HepG2 (cell line): ENCODE measurements around the gene MAP1B.

Source experiments
- ASH2L ChIP-seq: fragments of 300-600, 200-600 bp; sonication (generic); IDR thresholded peaks from 2 replicates; pipeline ENCODE4 v1.7.0; 2017; ENCODE audit warnings: low read depth, mild to moderate bottlenecking, moderate library complexity, mixed read lengths, low read length; ENCODE audit not compliant: insufficient read length
- DNMT1 ChIP-seq: sonication (generic); formaldehyde crosslinking; IDR thresholded peaks from 2 replicates; pipeline ENCODE4 v1.5.1; 2020; ENCODE audit warnings: mild to moderate bottlenecking, missing genetic modification reagents
- EZH2 ChIP-seq: conservative IDR thresholded peaks from 2 replicates; pipeline ENCODE4 v1.6.1; 2012; ENCODE audit warnings: mild to moderate bottlenecking, low read depth, low read length, moderate library complexity
- MXD4 ChIP-seq: IDR thresholded peaks from 2 replicates; pipeline ENCODE4 v1.6.1; 2016; ENCODE audit warnings: mild to moderate bottlenecking, missing biosample characterization, missing genetic modification reagents
- SMC3 ChIP-seq: IDR thresholded peaks from 2 replicates; pipeline ENCODE4 v1.6.1; 2011; ENCODE audit warnings: low read length, improper control_type of control experiment
- SNRNP70 ChIP-seq: fragments of 200-400 bp; formaldehyde crosslinking; IDR thresholded peaks from 2 replicates; pipeline ENCODE4 v1.6.1; 2017; ENCODE audit warnings: mild to moderate bottlenecking, low read depth, low read length, moderate library complexity
- SOX6 ChIP-seq, 2 experiments: fragments of 450-650 bp in 1 of 2; sonication (generic) in 1 of 2; formaldehyde crosslinking in 1 of 2; IDR thresholded peaks; 2 replicates each; pipeline versions ENCODE4 v1.4.0 to v1.6.1; 2017 to 2020; ENCODE audit warnings: antibody characterized with exemption in 1 of 2, mild to moderate bottlenecking in 1 of 2, missing genetic modification reagents in 1 of 2
- ZFX ChIP-seq: sonication (generic); formaldehyde crosslinking; IDR thresholded peaks from 2 replicates; pipeline ENCODE4 v1.4.0; 2020; ENCODE audit warnings: mild to moderate bottlenecking, low read depth, missing genetic modification reagents, moderate library complexity
- ZNF629 ChIP-seq: sonication (generic); formaldehyde crosslinking; conservative IDR thresholded peaks from 2 replicates; pipeline ENCODE4 v1.5.0; 2020; ENCODE audit warnings: missing genetic modification reagents
- ZNF883 ChIP-seq: sonication (generic); formaldehyde crosslinking; IDR thresholded peaks from 2 replicates; pipeline ENCODE4 v1.5.1; 2020; ENCODE audit warnings: mild to moderate bottlenecking, missing genetic modification reagents; ENCODE audit errors: not compliant biosample characterization
- TF ChIP-seq, protein P1 (sequence below): sonication (generic); formaldehyde crosslinking; IDR thresholded peaks from 2 replicates; pipeline ENCODE4 v1.8.1; 2022; ENCODE audit warnings: mild to moderate bottlenecking, missing genetic modification reagents
- TF ChIP-seq, protein P2 (sequence below): sonication (generic); formaldehyde crosslinking; IDR thresholded peaks from 2 replicates; pipeline ENCODE4 v1.4.0; 2020; ENCODE audit warnings: missing genetic modification reagents

DNA sequence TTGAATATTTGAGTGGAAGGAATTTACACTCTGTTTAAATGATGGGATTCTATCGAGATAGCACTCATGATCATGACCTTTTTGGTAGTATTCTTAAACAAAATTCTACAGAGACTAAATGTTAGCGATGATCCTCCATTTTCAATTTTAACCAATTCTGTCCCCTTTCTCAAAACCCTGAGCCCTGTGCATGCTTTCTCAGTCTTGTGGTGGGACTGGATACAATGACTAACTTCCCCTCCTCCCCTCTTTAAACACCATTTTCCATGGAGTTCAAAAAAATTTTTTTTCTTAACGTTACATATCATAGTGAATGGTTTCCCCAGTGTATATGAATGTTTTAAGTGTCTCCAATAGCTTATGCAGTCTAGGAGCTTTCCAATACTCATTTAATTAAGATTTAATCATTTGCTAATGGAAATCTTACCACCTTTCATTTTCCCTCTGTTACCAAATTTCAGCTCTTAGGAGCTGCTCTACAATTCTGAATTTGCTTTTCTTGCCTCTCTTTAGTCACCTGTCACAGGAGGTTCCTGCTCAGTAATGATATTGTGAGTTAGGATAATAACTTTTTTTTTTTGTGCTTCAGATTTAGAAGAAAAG, 101.2 kb downstream of the MAP1B start:
- TF ChIP-seq MXD4 (CRISPR knock-in tag) (no peak), EZH2 (no peak), ZFX (no peak), SMC3 (no peak), SOX6 (IDR thresholded peaks at IDR 0.05) (no peak), SOX6 (CRISPR knock-in tag; IDR thresholded peaks at IDR 0.05) (no peak), ZNF883 (CRISPR knock-in tag) (no peak), SNRNP70 (no peak), ZNF629 (no peak), ASH2L (no peak), DNMT1 (CRISPR knock-in tag) (no peak)
- TF ChIP-seq, protein P1, sequence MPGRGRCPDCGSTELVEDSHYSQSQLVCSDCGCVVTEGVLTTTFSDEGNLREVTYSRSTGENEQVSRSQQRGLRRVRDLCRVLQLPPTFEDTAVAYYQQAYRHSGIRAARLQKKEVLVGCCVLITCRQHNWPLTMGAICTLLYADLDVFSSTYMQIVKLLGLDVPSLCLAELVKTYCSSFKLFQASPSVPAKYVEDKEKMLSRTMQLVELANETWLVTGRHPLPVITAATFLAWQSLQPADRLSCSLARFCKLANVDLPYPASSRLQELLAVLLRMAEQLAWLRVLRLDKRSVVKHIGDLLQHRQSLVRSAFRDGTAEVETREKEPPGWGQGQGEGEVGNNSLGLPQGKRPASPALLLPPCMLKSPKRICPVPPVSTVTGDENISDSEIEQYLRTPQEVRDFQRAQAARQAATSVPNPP (CRISPR knock-in tag) = no peak
- TF ChIP-seq, protein P2, sequence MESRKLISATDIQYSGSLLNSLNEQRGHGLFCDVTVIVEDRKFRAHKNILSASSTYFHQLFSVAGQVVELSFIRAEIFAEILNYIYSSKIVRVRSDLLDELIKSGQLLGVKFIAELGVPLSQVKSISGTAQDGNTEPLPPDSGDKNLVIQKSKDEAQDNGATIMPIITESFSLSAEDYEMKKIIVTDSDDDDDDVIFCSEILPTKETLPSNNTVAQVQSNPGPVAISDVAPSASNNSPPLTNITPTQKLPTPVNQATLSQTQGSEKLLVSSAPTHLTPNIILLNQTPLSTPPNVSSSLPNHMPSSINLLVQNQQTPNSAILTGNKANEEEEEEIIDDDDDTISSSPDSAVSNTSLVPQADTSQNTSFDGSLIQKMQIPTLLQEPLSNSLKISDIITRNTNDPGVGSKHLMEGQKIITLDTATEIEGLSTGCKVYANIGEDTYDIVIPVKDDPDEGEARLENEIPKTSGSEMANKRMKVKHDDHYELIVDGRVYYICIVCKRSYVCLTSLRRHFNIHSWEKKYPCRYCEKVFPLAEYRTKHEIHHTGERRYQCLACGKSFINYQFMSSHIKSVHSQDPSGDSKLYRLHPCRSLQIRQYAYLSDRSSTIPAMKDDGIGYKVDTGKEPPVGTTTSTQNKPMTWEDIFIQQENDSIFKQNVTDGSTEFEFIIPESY (CRISPR knock-in tag) = no peak
